HG02759 (cell line): ENCODE measurements around the gene EXOC3.
A peak's percentile ranks its signal among the peaks of the same experiment; 100 is the strongest.

Experiments
- ATAC-seq: cut with Tn5 transposase; IDR thresholded peaks from one replicate; pipeline ENCODE4 v1.9.1; 2021; ENCODE audit warnings: mild to moderate bottlenecking, moderate library complexity; ENCODE audit not compliant: unreplicated experiment

The EXOC3 gene

GRCh38 chr5:424301-425110, 18.5 kb upstream of the EXOC3 start:
- peak; percentile 86 for ATAC-seq

- no peak for ATAC-seq
Observed at GRCh38 chr5:425714-426113, 17.3 kb upstream of the EXOC3 start.

GRCh38 chr5:426392-426976, 16.5 kb upstream of the EXOC3 start:
- no peak for ATAC-seq

- no peak for ATAC-seq
Observed at GRCh38 chr5:427415-428087, 15.4 kb upstream of the EXOC3 start.

- ATAC-seq = no peak
Observed at GRCh38 chr5:428219-428618, 14.8 kb upstream of the EXOC3 start.

GRCh38 chr5:428754-429452, 14.1 kb upstream of the EXOC3 start:
- ATAC-seq = no peak

- no peak for ATAC-seq
Observed at GRCh38 chr5:429453-430188, 13.4 kb upstream of the EXOC3 start.

GRCh38 chr5:430214-430925, 12.6 kb upstream of the EXOC3 start:
- no peak for ATAC-seq

GRCh38 chr5:431001-431710, 11.8 kb upstream of the EXOC3 start:
- ATAC-seq = peak; percentile 73

GRCh38 chr5:431711-432050, 11.3 kb upstream of the EXOC3 start:
- ATAC-seq = no peak

- no peak for ATAC-seq
Observed at GRCh38 chr5:432201-432927, 10.6 kb upstream of the EXOC3 start.

- no peak for ATAC-seq
Observed at GRCh38 chr5:432928-433791, 9.8 kb upstream of the EXOC3 start.

- no peak for ATAC-seq
Observed at GRCh38 chr5:433836-434235, 9.1 kb upstream of the EXOC3 start.

- ATAC-seq = no peak
Observed at GRCh38 chr5:434443-435146, 8.4 kb upstream of the EXOC3 start.

GRCh38 chr5:435156-435790, 7.7 kb upstream of the EXOC3 start:
- no peak for ATAC-seq

GRCh38 chr5:435961-436640, 6.9 kb upstream of the EXOC3 start:
- no peak for ATAC-seq

GRCh38 chr5:436641-436975, 6.4 kb upstream of the EXOC3 start:
- no peak for ATAC-seq
